Endometrium (tissue), 2 donors: Measurements from ENCODE around the gene PDHX.
"Not testable (repeated sequence)": the region's sequence is repeated elsewhere in the genome, so short reads cannot be mapped to it uniquely, and the experiment has no call there.

Experiments
- FAIRE-seq: peaks from 2 replicates; lab custom pipeline; 2012; peaks lifted over from hg19 to GRCh38; lab: Jason Lieb, UNC
- donor health status: control.
- donor health status: control.

Gene PDHX

GRCh38 chr11:34916015-34916842, at the start of gene PDHX, which contains the start of gene APIP:
TSS of gene PDHX (plus strand) at chr11:34916618. CDS start at chr11:34916656, 38 bp downstream.
TSS of gene APIP (minus strand) at chr11:34916379. CDS start at chr11:34916284, 95 bp downstream.
- FAIRE-seq, result no peak

DNA sequence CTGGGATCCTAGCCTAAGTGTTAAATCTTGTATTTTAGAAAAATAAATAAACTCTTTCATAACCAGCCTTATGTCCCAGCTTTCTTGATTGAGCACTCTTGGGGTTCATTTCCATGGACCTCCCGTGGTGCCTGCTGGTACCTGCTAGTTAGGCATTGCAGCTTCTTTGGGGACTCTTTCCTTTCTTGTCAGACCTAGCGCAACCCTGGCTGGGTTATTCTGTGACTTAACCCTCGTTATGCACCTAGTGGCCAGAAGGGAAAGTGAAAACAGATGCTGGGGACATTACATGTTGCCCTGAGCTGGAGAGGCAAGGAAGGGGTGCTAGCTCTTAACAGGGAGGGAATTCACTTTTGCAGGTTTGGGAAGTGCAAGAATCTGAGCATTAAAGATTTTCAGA, 47.0 kb upstream of the PDHX start:
- FAIRE-seq, result no peak

- no peak for FAIRE-seq
These were observed 45.7 kb upstream of the PDHX start for GRCh38 chr11:34870548-34871196.

GRCh38 chr11:34874202-34874601, 42.2 kb upstream of the PDHX start:
- no peak for FAIRE-seq

- no peak for FAIRE-seq
These were observed 38.9 kb upstream of the PDHX start for GRCh38 chr11:34877375-34877975.

GRCh38 chr11:34881900-34882299, 34.5 kb upstream of the PDHX start:
- FAIRE-seq, result no peak

GRCh38 chr11:34886609-34887008, 29.8 kb upstream of the PDHX start:
- FAIRE-seq, result no peak

DNA sequence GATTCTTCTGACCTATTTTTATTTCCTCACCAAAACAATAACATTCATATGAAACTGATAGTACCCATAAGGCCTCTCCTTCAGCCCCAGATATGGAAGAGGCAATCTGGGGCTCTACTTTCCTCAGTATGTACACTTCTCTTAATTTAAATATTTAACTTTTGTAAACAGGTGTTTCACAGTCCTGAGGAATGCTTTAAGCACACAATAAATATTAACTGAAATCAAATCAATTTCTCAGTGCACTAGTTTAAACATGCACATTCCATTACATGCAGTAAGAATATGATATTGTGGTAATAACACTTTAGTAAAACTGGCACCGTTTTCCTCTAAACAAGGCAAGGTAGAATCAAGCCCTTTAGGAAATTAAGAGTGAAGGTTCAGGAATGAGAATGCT, 29.2 kb upstream of the PDHX start:
- FAIRE-seq, result no peak

- FAIRE-seq, result no peak
These were observed 26.3 kb upstream of the PDHX start for GRCh38 chr11:34890089-34890488.

DNA sequence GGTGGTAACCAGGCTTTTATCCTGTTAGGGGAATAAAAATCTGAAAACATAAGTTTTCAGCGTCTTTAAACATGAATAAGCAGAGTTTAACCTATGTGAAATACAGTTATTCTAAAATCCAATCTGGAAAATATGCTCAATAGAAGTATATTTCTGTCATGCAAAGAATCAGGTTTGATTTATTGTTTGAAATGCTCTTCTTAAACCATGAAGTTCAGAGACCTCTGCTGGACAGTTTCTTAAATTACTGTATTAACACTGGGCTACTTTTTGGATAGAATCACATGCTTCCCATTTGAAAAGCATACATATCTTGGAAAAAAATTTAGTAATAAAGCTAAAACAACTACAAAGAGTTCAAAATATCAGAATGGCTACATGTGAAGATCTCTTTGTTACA, 25.6 kb upstream of the PDHX start:
- FAIRE-seq, result no peak

DNA sequence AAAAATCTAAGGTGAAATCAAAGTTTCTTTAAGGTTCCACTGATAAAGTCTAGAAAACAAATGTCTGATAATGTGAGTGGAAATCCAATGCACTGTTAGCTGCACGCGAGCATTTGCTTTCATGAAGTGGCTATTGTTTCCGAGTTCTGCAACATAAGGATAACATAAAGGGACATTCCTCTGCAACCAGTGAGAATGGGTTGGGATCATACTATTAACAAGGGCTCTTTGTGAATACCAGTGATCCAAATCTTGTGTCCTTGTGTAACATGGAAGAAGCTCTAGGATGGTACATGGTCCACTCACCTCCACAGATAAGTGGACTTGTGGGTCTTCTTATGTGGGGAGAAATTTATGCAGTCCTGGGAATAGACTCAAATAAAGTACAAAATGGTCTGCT, 24.8 kb upstream of the PDHX start:
- no peak for FAIRE-seq

DNA sequence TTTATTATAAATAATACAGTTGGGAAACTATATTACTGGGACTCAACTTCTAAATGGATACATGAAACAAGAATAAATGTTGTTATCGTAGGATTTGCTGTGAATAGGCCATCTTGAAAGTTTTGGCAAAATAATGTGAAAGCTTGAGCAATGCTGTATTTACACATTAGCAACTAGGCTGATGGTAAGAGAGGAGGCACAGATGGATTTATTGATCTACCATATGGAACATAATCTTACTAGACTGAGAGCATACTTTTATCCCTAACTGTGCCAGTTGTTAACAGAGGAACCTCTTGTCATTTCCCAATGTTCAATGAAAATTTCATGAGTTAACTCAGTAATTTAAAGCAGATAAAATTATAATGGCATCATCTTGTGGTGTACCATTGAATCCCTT, 23.0 kb upstream of the PDHX start:
- no peak for FAIRE-seq

DNA sequence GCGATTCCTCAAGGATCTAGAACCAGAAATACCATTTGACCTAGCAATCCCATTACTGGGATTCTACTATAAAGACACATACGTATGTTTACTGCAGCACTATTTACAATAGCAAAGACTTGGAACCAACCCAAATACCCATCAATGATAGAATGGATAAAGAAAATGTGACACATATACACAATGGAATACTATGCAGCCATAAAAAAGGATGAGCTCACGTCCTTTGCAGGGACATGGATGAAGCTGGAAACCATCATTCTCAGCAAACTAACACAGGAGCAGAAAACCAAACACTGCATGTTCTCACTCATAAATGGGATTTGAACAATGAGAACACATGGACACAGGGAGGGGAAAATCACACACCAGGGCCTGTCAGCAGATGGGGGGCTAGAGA, 20.2 kb upstream of the PDHX start:
- FAIRE-seq, result not testable (repeated sequence)

DNA sequence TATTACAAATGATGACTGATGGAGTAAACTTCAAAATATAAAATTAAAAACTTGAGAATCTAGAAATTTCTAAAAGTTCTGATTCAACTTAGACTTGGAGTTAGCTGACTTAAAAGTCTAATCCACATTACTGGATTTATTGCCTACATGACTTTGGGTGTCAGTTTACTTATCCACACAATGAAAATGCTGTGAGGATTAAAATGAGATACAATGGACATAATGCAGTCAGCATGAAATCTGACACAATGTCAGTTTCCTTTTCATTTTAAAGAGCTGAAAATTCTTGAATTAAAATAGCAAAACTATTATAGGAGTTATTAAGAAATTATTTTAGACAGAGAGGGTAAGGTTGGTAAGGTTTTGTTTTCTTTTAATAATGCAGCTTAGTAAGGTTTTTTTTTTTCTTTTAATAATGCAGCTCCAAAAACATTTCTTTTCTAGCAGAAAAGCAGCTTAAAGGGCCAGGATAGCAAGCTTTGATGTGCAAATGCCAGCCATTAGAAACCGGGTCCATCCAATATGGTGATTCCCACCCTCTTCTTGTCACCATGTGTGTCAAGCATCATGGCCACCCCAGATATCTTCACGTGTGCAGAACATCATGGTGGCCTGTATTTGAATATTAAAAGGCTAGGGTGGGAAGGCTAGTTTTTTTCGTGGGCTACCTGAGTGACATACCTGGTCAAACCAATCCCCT, 19.1 kb upstream of the PDHX start:
- FAIRE-seq, result no peak

GRCh38 chr11:34898474-34898873, 17.9 kb upstream of the PDHX start:
- no peak for FAIRE-seq

- FAIRE-seq, result no peak
These were observed 16.8 kb upstream of the PDHX start for GRCh38 chr11:34899633-34900016.

GRCh38 chr11:34904421-34904955, 11.9 kb upstream of the PDHX start:
- FAIRE-seq, result no peak

GRCh38 chr11:34905666-34906065, 10.8 kb upstream of the PDHX start:
- no peak for FAIRE-seq

- FAIRE-seq, result no peak
These were observed 8.4 kb upstream of the PDHX start for GRCh38 chr11:34907934-34908593.

- no peak for FAIRE-seq
These were observed 7.0 kb upstream of the PDHX start for GRCh38 chr11:34909415-34909814.

GRCh38 chr11:34909955-34910354, 6.5 kb upstream of the PDHX start:
- no peak for FAIRE-seq

- FAIRE-seq, result no peak
These were observed 5.6 kb upstream of the PDHX start for GRCh38 chr11:34910817-34911216.
